Subcutaneous abdominal adipose tissue (tissue), 5 donors: ENCODE results near the gene FGD5.

ENCODE experiments used
- H3K27ac ChIP-seq: one replicate; pipeline ENCODE4 v1.7.0; 2013; ENCODE audit warnings: low read depth, mild to moderate bottlenecking, inconsistent platforms, low read length, moderate library complexity
- H3K27me3 ChIP-seq, 5 donors: one replicate each; pipeline ENCODE4 v1.7.0; 2013; ENCODE audit warnings: low read length in 5 of 5, inconsistent platforms in 1 of 5; ENCODE audit not compliant: control insufficient read depth in 5 of 5, insufficient read depth in 4 of 5
- H3K36me3 ChIP-seq, 5 donors: one replicate each; pipeline ENCODE4 v1.7.0; 2013; ENCODE audit warnings: low read length in 5 of 5; ENCODE audit not compliant: control insufficient read depth in 5 of 5, insufficient read depth in 5 of 5
- H3K4me1 ChIP-seq, 5 donors: one replicate each; pipeline ENCODE4 v1.7.0; 2013; ENCODE audit warnings: low read length in 5 of 5, mild to moderate bottlenecking in 3 of 5, moderate library complexity in 1 of 5; ENCODE audit not compliant: control insufficient read depth in 5 of 5, insufficient read depth in 5 of 5
- H3K4me3 ChIP-seq, 5 donors: one replicate each; pipeline ENCODE4 v1.7.0; 2013; ENCODE audit warnings: low read length in 5 of 5, low read depth in 1 of 5
- H3K9ac ChIP-seq, 5 donors: one replicate each; pipeline ENCODE4 v1.7.0; 2013; ENCODE audit warnings: low read length in 5 of 5, mild to moderate bottlenecking in 4 of 5, moderate library complexity in 3 of 5
- H3K9me3 ChIP-seq, 5 donors: one replicate each; pipeline ENCODE4 v1.7.0; 2013; ENCODE audit warnings: low read length in 5 of 5; ENCODE audit not compliant: control insufficient read depth in 5 of 5
- donor health status: healthy.
- donor health status: healthy.
- donor health status: healthy.
- donor health status: healthy.
- donor health status: healthy.

FGD5 gene

GRCh38 chr3:14775563-14775962 is 43.2 kb upstream of the FGD5 start:
- Histone ChIP-seq H3K36me3 (no peaks in the 10 kb centered on the region), H3K9me3 (peaks cover 0 to 8% (median 3%) of the 10 kb centered on the region in 5 donors), H3K4me3 (no peak overlapping the region), H3K27ac (no peak overlapping the region), H3K27me3 (no peaks in the 10 kb centered on the region), H3K9ac (no peak overlapping the region), H3K4me1 (no peaks in the 10 kb centered on the region)

DNA sequence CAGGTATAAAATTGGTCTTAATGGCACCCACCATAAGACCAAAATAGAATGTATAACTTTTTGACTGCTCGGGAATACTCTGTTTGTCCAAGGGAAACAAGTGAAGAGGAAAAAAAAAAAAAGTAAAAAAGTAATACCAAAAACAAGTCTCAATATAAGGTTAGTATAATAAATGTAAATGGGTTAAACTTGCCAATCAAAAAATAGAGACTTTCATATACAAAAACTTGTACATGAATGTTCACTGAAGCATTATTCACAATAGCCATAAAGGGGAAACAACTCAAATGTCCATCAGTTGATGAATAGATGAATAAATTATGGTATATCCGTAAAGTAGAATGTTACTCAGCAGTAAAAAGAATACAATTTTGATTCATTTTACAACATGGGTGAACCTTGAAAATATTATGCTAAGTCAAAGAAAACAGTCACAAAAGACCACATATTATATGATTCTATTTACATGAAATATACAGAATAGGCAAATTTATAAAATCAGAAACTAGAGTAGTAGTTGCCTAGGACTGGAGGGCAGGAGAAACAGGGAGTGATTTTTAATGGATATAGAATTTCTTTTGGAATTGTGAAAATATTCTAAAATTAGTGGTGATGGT is 39.6 kb upstream of the FGD5 start:
- no peak overlapping the region for H3K27ac ChIP-seq
- H3K27me3 ChIP-seq: no peaks in the 10 kb centered on the region
- H3K36me3 ChIP-seq: no peaks in the 10 kb centered on the region
- no peak overlapping the region for H3K4me3 ChIP-seq
- H3K4me1 ChIP-seq: peaks cover 0 to 8% (median 0%) of the 10 kb centered on the region in 5 donors
- peaks cover 0 to 8% (median 3%) of the 10 kb centered on the region in 5 donors for H3K9me3 ChIP-seq
- no peak overlapping the region for H3K9ac ChIP-seq

GRCh38 chr3:14780927-14781507 is 37.7 kb upstream of the FGD5 start:
- H3K9me3 ChIP-seq: peaks cover 0 to 8% (median 3%) of the 10 kb centered on the region in 5 donors
- peaks cover 0 to 22% (median 2%) of the 10 kb centered on the region in 5 donors for H3K4me1 ChIP-seq
- no peak overlapping the region for H3K27ac ChIP-seq
- H3K36me3 ChIP-seq: no peaks in the 10 kb centered on the region
- no peak overlapping the region for H3K9ac ChIP-seq
- H3K4me3 ChIP-seq: no peak overlapping the region
- H3K27me3 ChIP-seq: peaks cover 0 to 2% (median 0%) of the 10 kb centered on the region in 5 donors

- H3K9ac ChIP-seq: no peak overlapping the region
Observed at GRCh38 chr3:14783480-14784086, 35.2 kb upstream of the FGD5 start.

GRCh38 chr3:14784087-14784681 is 34.6 kb upstream of the FGD5 start:
- Histone ChIP-seq H3K4me3 (no peak overlapping the region), H3K9me3 (peaks cover 0 to 1% (median 0%) of the 10 kb centered on the region in 5 donors), H3K4me1 (peaks cover 0 to 22% (median 2%) of the 10 kb centered on the region in 5 donors), H3K27me3 (peaks cover 0 to 2% (median 0%) of the 10 kb centered on the region in 5 donors), H3K9ac (peak overlapping the region in 1 of 5 donors; percentile 17), H3K27ac (no peak overlapping the region), H3K36me3 (no peaks in the 10 kb centered on the region)

More at GRCh38 chr3:14783480-14784086, 35.2 kb upstream of the FGD5 start:
- Histone ChIP-seq H3K27ac (no peak overlapping the region), H3K4me1 (peaks cover 0 to 22% (median 2%) of the 10 kb centered on the region in 5 donors), H3K36me3 (no peaks in the 10 kb centered on the region), H3K9me3 (peaks cover 0 to 7% (median 2%) of the 10 kb centered on the region in 5 donors), H3K27me3 (peaks cover 0 to 2% (median 0%) of the 10 kb centered on the region in 5 donors), H3K4me3 (no peak overlapping the region)

GRCh38 chr3:14785207-14786155 is 33.3 kb upstream of the FGD5 start:
- Histone ChIP-seq H3K27me3 (peaks cover 0 to 2% (median 0%) of the 10 kb centered on the region in 5 donors), H3K27ac (no peak overlapping the region), H3K36me3 (no peaks in the 10 kb centered on the region), H3K4me1 (peaks cover 0 to 22% (median 2%) of the 10 kb centered on the region in 5 donors), H3K9ac (no peak overlapping the region), H3K9me3 (no peaks in the 10 kb centered on the region), H3K4me3 (no peak overlapping the region)

DNA sequence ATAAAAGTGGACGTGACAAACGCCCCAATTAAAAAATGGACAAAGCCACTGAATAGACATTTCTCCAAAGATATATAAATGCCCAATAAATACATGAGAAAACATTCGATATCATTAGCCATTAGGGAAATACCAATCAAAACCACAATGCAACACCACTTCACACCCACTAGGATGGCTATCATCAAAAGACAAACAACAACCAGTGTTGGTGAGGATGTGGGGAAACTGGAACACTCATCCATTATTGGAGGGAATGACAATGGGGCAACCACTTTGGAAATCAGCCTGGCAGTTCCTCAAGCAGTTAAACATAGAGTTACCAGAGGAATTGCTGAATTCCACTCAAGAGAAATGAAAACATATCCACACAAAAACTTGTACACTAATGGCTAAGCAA is 32.4 kb upstream of the FGD5 start:
- H3K4me3 ChIP-seq: no peak overlapping the region
- no peaks in the 10 kb centered on the region for H3K36me3 ChIP-seq
- peaks cover 0 to 23% (median 3%) of the 10 kb centered on the region in 5 donors for H3K4me1 ChIP-seq
- no peak overlapping the region for H3K9ac ChIP-seq
- no peaks in the 10 kb centered on the region for H3K9me3 ChIP-seq
- peaks cover 0 to 3% (median under 1%) of the 10 kb centered on the region in 5 donors for H3K27me3 ChIP-seq
- no peak overlapping the region for H3K27ac ChIP-seq

GRCh38 chr3:14787630-14788029 is 31.1 kb upstream of the FGD5 start:
- Histone ChIP-seq H3K4me1 (peaks cover 0 to 29% (median 10%) of the 10 kb centered on the region in 5 donors), H3K4me3 (no peak overlapping the region), H3K9ac (no peak overlapping the region), H3K9me3 (no peaks in the 10 kb centered on the region), H3K27me3 (peaks cover 0 to 7% (median 4%) of the 10 kb centered on the region in 5 donors), H3K36me3 (no peaks in the 10 kb centered on the region), H3K27ac (no peak overlapping the region)

GRCh38 chr3:14788644-14789043 is 30.1 kb upstream of the FGD5 start:
- no peaks in the 10 kb centered on the region for H3K9me3 ChIP-seq
- no peak overlapping the region for H3K27ac ChIP-seq
- H3K36me3 ChIP-seq: no peaks in the 10 kb centered on the region
- no peak overlapping the region for H3K9ac ChIP-seq
- peaks cover 0 to 37% (median 16%) of the 10 kb centered on the region in 5 donors for H3K4me1 ChIP-seq
- peaks cover 0 to 7% (median 4%) of the 10 kb centered on the region in 5 donors for H3K27me3 ChIP-seq
- no peak overlapping the region for H3K4me3 ChIP-seq
